Measurements from ENCODE around the gene PCNX2. TPM values are rescaled to one million over a fixed set of nuclear protein-coding genes. Genes with fewer than 3 reads are reported as not detected.

The PCNX2 gene
- total and polyA plus RNA-seq, 2 of the 13 experiments (the other 11 are each of a cell fraction or from before 2014, with no cell fraction given) = 0.11 to 0.42 TPM

DNA sequence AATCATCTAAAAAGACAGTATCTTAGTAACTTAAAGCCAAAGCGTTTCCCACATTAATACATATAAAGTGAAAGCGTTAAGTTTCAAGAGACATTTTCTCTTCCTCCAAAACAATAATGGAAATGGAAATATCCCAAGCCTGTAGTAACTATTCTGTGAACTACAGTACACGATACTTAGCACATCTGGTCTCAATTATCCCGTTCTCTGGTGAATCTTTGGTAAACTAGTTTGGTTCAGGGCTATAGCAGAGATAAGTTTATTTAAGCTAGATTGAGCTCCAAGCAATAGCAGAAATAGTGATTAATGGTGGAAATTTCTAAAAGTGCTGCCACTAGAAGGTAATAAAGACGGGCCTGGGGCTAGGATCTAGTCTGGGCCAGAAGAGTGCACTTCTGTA lies 55.2 kb downstream of the PCNX2 start:
- no peaks in the 10 kb centered on the region; a peak in 1 of 5 replicates for H3K27me3 ChIP-seq (ENCODE audit: control insufficient read depth in 1 of 2, insufficient read depth in 2 of 2, low read length in 2 of 2)
- no peaks in the 10 kb centered on the region for H3K79me2 ChIP-seq (ENCODE audit: insufficient read depth, low read length)
- no peak overlapping the region for H3K9ac ChIP-seq (ENCODE audit: insufficient read depth, low read depth, low read length)
- intact Hi-C loops (cut with micrococcal nuclease; ENCODE audit: unreplicated experiment) (loop anchor here (5.0 kb wide), 1 partner anchor 983 kb away; no protein-coding TSS in a partner anchor), in situ Hi-C loops (cut with HindIII; ENCODE audit: extremely low pct_ligation_motif_present, low pct_unique_long_range_greater_than_20kb) (loop anchor here (25.0 kb wide), 2 partner anchors 1378 to 1478 kb away; no protein-coding TSS in a partner anchor)
- no peak for TF ChIP-seq ZNF468 (CRISPR knock-in tag; IDR thresholded peaks at IDR 0.05)
- TF ChIP-seq, protein P1, sequence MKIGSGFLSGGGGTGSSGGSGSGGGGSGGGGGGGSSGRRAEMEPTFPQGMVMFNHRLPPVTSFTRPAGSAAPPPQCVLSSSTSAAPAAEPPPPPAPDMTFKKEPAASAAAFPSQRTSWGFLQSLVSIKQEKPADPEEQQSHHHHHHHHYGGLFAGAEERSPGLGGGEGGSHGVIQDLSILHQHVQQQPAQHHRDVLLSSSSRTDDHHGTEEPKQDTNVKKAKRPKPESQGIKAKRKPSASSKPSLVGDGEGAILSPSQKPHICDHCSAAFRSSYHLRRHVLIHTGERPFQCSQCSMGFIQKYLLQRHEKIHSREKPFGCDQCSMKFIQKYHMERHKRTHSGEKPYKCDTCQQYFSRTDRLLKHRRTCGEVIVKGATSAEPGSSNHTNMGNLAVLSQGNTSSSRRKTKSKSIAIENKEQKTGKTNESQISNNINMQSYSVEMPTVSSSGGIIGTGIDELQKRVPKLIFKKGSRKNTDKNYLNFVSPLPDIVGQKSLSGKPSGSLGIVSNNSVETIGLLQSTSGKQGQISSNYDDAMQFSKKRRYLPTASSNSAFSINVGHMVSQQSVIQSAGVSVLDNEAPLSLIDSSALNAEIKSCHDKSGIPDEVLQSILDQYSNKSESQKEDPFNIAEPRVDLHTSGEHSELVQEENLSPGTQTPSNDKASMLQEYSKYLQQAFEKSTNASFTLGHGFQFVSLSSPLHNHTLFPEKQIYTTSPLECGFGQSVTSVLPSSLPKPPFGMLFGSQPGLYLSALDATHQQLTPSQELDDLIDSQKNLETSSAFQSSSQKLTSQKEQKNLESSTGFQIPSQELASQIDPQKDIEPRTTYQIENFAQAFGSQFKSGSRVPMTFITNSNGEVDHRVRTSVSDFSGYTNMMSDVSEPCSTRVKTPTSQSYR (CRISPR knock-in tag; IDR thresholded peaks at IDR 0.05; ENCODE audit: borderline replicate concordance) = no peak
- TF ChIP-seq, protein P2, sequence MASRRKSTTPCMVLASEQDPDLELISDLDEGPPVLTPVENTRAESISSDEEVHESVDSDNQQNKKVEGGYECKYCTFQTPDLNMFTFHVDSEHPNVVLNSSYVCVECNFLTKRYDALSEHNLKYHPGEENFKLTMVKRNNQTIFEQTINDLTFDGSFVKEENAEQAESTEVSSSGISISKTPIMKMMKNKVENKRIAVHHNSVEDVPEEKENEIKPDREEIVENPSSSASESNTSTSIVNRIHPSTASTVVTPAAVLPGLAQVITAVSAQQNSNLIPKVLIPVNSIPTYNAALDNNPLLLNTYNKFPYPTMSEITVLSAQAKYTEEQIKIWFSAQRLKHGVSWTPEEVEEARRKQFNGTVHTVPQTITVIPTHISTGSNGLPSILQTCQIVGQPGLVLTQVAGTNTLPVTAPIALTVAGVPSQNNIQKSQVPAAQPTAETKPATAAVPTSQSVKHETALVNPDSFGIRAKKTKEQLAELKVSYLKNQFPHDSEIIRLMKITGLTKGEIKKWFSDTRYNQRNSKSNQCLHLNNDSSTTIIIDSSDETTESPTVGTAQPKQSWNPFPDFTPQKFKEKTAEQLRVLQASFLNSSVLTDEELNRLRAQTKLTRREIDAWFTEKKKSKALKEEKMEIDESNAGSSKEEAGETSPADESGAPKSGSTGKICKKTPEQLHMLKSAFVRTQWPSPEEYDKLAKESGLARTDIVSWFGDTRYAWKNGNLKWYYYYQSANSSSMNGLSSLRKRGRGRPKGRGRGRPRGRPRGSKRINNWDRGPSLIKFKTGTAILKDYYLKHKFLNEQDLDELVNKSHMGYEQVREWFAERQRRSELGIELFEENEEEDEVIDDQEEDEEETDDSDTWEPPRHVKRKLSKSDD (CRISPR knock-in tag; IDR thresholded peaks at IDR 0.05; ENCODE audit: low read depth) = no peak
- no peak for TF ChIP-seq ZFP37 (CRISPR knock-in tag; IDR thresholded peaks at IDR 0.05; ENCODE audit: borderline replicate concordance)
- TF ChIP-seq SYNCRIP (IDR thresholded peaks at IDR 0.05; ENCODE audit: insufficient read depth, low read depth, low read length) = no peak
- TF ChIP-seq, protein P3, sequence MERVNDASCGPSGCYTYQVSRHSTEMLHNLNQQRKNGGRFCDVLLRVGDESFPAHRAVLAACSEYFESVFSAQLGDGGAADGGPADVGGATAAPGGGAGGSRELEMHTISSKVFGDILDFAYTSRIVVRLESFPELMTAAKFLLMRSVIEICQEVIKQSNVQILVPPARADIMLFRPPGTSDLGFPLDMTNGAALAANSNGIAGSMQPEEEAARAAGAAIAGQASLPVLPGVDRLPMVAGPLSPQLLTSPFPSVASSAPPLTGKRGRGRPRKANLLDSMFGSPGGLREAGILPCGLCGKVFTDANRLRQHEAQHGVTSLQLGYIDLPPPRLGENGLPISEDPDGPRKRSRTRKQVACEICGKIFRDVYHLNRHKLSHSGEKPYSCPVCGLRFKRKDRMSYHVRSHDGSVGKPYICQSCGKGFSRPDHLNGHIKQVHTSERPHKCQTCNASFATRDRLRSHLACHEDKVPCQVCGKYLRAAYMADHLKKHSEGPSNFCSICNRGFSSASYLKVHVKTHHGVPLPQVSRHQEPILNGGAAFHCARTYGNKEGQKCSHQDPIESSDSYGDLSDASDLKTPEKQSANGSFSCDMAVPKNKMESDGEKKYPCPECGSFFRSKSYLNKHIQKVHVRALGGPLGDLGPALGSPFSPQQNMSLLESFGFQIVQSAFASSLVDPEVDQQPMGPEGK (CRISPR knock-in tag; IDR thresholded peaks at IDR 0.05) = no peak
- TF ChIP-seq, protein P4, sequence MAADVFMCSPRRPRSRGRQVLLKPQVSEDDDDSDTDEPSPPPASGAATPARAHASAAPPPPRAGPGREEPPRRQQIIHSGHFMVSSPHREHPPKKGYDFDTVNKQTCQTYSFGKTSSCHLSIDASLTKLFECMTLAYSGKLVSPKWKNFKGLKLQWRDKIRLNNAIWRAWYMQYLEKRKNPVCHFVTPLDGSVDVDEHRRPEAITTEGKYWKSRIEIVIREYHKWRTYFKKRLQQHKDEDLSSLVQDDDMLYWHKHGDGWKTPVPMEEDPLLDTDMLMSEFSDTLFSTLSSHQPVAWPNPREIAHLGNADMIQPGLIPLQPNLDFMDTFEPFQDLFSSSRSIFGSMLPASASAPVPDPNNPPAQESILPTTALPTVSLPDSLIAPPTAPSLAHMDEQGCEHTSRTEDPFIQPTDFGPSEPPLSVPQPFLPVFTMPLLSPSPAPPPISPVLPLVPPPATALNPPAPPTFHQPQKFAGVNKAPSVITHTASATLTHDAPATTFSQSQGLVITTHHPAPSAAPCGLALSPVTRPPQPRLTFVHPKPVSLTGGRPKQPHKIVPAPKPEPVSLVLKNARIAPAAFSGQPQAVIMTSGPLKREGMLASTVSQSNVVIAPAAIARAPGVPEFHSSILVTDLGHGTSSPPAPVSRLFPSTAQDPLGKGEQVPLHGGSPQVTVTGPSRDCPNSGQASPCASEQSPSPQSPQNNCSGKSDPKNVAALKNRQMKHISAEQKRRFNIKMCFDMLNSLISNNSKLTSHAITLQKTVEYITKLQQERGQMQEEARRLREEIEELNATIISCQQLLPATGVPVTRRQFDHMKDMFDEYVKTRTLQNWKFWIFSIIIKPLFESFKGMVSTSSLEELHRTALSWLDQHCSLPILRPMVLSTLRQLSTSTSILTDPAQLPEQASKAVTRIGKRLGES (CRISPR knock-in tag; IDR thresholded peaks at IDR 0.05; ENCODE audit: borderline replicate concordance) = no peak
- ATAC-seq (no peak), FAIRE-seq (no peak), DNase-seq (ENCODE audit: low spot score) (no peak)
- no peaks in the 10 kb centered on the region for H4K20me1 ChIP-seq (ENCODE audit: insufficient read depth, low read length)
- no TSS peak for BruUV-seq (replicated peaks)
- WGBS (ENCODE audit: low lambda C conversion rate) = 28% methylated on average over 5 of the region's 5 CpGs
- H3K36me3 ChIP-seq (replicated peaks in 1 of 2; ENCODE audit: control insufficient read depth in 1 of 2, insufficient read depth in 2 of 2, low read length in 2 of 2) = no peaks in the 10 kb centered on the region
- H2AFZ ChIP-seq (ENCODE audit: low read length) = peak overlapping the region; percentile 1
- CTCF ChIA-PET (ENCODE audit: low intra/inter-chr PET ratio, low total read pairs) = interaction anchor here (0.8 to 1.4 kb wide), 2 partner anchors 604 to 606 kb away, joined by 3 to 15 read pairs; no protein-coding TSS in a partner anchor
- H3K4me3 ChIP-seq (replicated peaks in 1 of 3; ENCODE audit: insufficient read depth in 1 of 3, low read depth in 2 of 3, low read length in 3 of 3) = no peak overlapping the region
- no peaks in the 10 kb centered on the region for H3K9me3 ChIP-seq (ENCODE audit: low read length)
- H3K27ac ChIP-seq (ENCODE audit: extremely low read length, insufficient read depth, low read length) = no peak overlapping the region
- peak overlapping the region; percentile 33; the same call in 1 of the 2 replicates for H3K4me2 ChIP-seq (ENCODE audit: low read depth, low read length)
- POLR2A ChIA-PET = no interaction called here
- H3K4me1 ChIP-seq (ENCODE audit: insufficient read depth, low read length) = 0 out of 2 replicates have a peak, but pooled peaks cover 16% of the 10 kb centered on the region
